Keratinocyte (primary cell): Measurements from ENCODE around the gene ZNF678. TPM values are rescaled to one million over a fixed set of nuclear protein-coding genes. Genes with fewer than 3 reads are reported as not detected.

Experiments used
- DNase-seq: peaks from one replicate; pipeline ENCODE4 v3.0.0-alpha.2; 2011; ENCODE audit warnings: low read depth, missing footprints, low spot score
- FAIRE-seq: peaks from 2 replicates; lab custom pipeline; 2011; peaks lifted over from hg19 to GRCh38; lab: Jason Lieb, UNC
- H2AFZ ChIP-seq: 2 replicates; pipeline ENCODE4 v1.6.0; 2012; ENCODE audit warnings: low read length, control low read depth, inconsistent platforms; ENCODE audit not compliant: control insufficient read depth
- H3K27ac ChIP-seq: 2 replicates; pipeline ENCODE4 v1.5.1; 2011; ENCODE audit warnings: low read length; ENCODE audit not compliant: control insufficient read depth, insufficient read depth
- H3K27me3 ChIP-seq: 3 replicates; pipeline ENCODE4 v1.6.0; 2011; ENCODE audit warnings: low read length; ENCODE audit not compliant: control insufficient read depth, insufficient read depth; ENCODE audit errors: extremely low read depth
- H3K36me3 ChIP-seq, 2 experiments: 2 replicates in 1 of 2; 3 replicates in 1 of 2; pipeline ENCODE4 v1.5.1; 2011; ENCODE audit warnings: low read length in 2 of 2, mild to moderate bottlenecking in 1 of 2; ENCODE audit not compliant: control insufficient read depth in 2 of 2, insufficient read depth in 2 of 2; ENCODE audit errors: extremely low read depth in 1 of 2
- H3K4me1 ChIP-seq: 3 replicates; pipeline ENCODE4 v1.5.1; 2011; ENCODE audit warnings: low read length; ENCODE audit not compliant: control insufficient read depth, insufficient read depth; ENCODE audit errors: extremely low read depth
- H3K4me2 ChIP-seq: 3 replicates; pipeline ENCODE4 v1.6.0; 2011; ENCODE audit warnings: low read depth, low read length; ENCODE audit not compliant: control insufficient read depth, insufficient read depth; ENCODE audit errors: extremely low read depth
- H3K4me3 ChIP-seq, 3 experiments: fragments of 200-600 bp in 1 of 3; sonication (generic) in 1 of 3; 2 replicates in 2 of 3; 3 replicates in 1 of 3; pipeline ENCODE4 v1.5.1; 2011 to 2016; ENCODE audit warnings: low read length in 3 of 3, mild to moderate bottlenecking in 3 of 3, control low read depth in 2 of 3, inconsistent platforms in 1 of 3, low read depth in 1 of 3, mixed read lengths in 1 of 3, mixed run types in 1 of 3, moderate library complexity in 1 of 3; ENCODE audit not compliant: control insufficient read depth in 2 of 3, insufficient read depth in 2 of 3; ENCODE audit errors: extremely low read depth in 1 of 3
- H3K79me2 ChIP-seq: 2 replicates; pipeline ENCODE4 v1.6.0; 2012; ENCODE audit warnings: low read length; ENCODE audit not compliant: control insufficient read depth, insufficient read depth
- H3K9ac ChIP-seq: 3 replicates; pipeline ENCODE4 v1.6.0; 2011; ENCODE audit warnings: low read length; ENCODE audit not compliant: control insufficient read depth, insufficient read depth; ENCODE audit errors: extremely low read depth
- H3K9me1 ChIP-seq: 3 replicates; pipeline ENCODE4 v1.6.0; 2011; ENCODE audit warnings: low read length; ENCODE audit not compliant: control insufficient read depth, insufficient read depth; ENCODE audit errors: extremely low read depth
- H3K9me3 ChIP-seq: 2 replicates; pipeline ENCODE4 v1.5.1; 2012; ENCODE audit warnings: low read depth, low read length; ENCODE audit not compliant: control insufficient read depth
- H4K20me1 ChIP-seq: 3 replicates; pipeline ENCODE4 v1.6.0; 2011; ENCODE audit warnings: low read length; ENCODE audit not compliant: control insufficient read depth, insufficient read depth; ENCODE audit errors: extremely low read depth
- CTCF ChIP-seq, 3 experiments: IDR thresholded peaks in 1 of 3; conservative IDR thresholded peaks in 1 of 3; optimal IDR thresholded peaks in 1 of 3; 2 replicates in 2 of 3; 3 replicates in 1 of 3; pipeline versions ENCODE3 to v1.5.1; 2011; ENCODE audit warnings: low read length in 3 of 3, mild to moderate bottlenecking in 3 of 3, moderate library complexity in 2 of 3, control low read depth in 1 of 3, inconsistent platforms in 1 of 3; ENCODE audit not compliant: insufficient read depth in 2 of 3; ENCODE audit errors: extremely low read depth in 1 of 3
- EZH2 ChIP-seq: IDR thresholded peaks from one replicate; pipeline ENCODE4 v1.6.1; 2012; ENCODE audit warnings: inconsistent platforms, mild to moderate bottlenecking, low read length, moderate library complexity
- dilution Hi-C: fragments of 300-500 bp; cut with MboI; formaldehyde crosslinking; loops from one replicate; pipeline ENCODE4 v1.7.0; 2020; ENCODE audit warnings: low sequenced_read_pairs; ENCODE audit not compliant: extremely low pct_ligation_motif_present
- polyA plus RNA-seq, 5 experiments: library from polyadenylated mRNA; depleted of rRNA in 3 of 5; stranded (reverse) in 3 of 5; stranded (forward) in 1 of 5; unstranded in 1 of 5; fragments of >200 nt; gene quantifications; 1 replicate in 1 of 5; 2 replicates in 3 of 5; 3 replicates in 1 of 5; pipeline versions ENCODE4 v1.2.1 to v1.2.3, GENCODE V29; 2011 to 2012; ENCODE audit warnings: missing spikeins in 2 of 5, low read depth in 1 of 5, low replicate concordance in 1 of 5

The ZNF678 gene
- polyA plus RNA-seq, 1 donor (not counting 4 experiments of a cell fraction or from before 2014, with no cell fraction given), result 3.0 TPM

DNA sequence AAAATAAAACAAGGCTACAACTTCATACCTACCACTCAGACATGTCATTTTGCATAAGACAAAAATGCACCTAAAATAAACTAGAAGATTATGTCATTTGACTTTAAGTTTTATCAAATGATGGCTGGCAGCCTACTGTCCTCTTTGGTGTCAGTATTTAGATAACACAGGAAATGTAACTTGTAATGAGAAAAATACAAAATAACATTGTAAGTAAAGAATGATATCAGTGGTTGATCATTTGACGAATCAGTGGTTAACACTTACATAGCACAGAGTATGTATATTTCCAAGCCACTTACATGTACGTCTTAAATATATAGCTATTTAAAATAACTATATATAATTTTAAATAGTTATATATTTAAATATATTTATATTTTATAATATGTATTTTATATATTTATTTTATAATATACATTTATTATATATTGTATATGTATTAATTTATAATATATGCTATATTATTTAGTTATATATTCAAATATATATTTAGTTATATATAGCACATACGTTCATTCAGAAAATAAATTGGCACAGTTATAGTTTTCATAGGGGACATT, 44.1 kb downstream of the ZNF678 start:
- H4K20me1 ChIP-seq, result no peaks in the 10 kb centered on the region
- no peak for FAIRE-seq

GRCh38 chr1:227612658-227613057, 49.3 kb downstream of the ZNF678 start:
- Histone ChIP-seq H3K9ac (no peak overlapping the region), H3K4me2 (no peak overlapping the region), H3K4me3 (no peak overlapping the region), H3K36me3 (no peaks in the 10 kb centered on the region), H2AFZ (no peak overlapping the region), H3K27me3 (no peaks in the 10 kb centered on the region), H3K9me1 (no peaks in the 10 kb centered on the region), H3K27ac (no peak overlapping the region), H4K20me1 (no peaks in the 10 kb centered on the region), H3K9me3 (peaks cover under 1% of the 10 kb centered on the region), H3K79me2 (no peaks in the 10 kb centered on the region), H3K4me1 (no peaks in the 10 kb centered on the region)
- dilution Hi-C loops, result no loop called here
- DNase-seq, result no peak
- TF ChIP-seq CTCF (optimal IDR thresholded peaks at IDR 0.05 in 1 of 3, IDR thresholded peaks at IDR 0.05 in 1 of 3, conservative IDR thresholded peaks at IDR 0.05 in 1 of 3; ENCODE audit: extremely low read depth in 1 of 3, insufficient read depth in 2 of 3, low read length in 3 of 3) (no peak), EZH2 (no peak)
- no peak for FAIRE-seq

More for the DNA sequence above, 44.1 kb downstream of the ZNF678 start:
- H3K9ac ChIP-seq, result no peak overlapping the region
- H3K4me2 ChIP-seq, result no peak overlapping the region
- dilution Hi-C loops, result no loop called here
- no peak overlapping the region for H2AFZ ChIP-seq
- H3K9me3 ChIP-seq, result no peaks in the 10 kb centered on the region
- no peaks in the 10 kb centered on the region for H3K27me3 ChIP-seq
- no peak for DNase-seq
- no peak overlapping the region for H3K27ac ChIP-seq
- H3K36me3 ChIP-seq, result no peaks in the 10 kb centered on the region
- TF ChIP-seq EZH2 (no peak), CTCF (optimal IDR thresholded peaks at IDR 0.05 in 1 of 3, IDR thresholded peaks at IDR 0.05 in 1 of 3, conservative IDR thresholded peaks at IDR 0.05 in 1 of 3; ENCODE audit: extremely low read depth in 1 of 3, insufficient read depth in 2 of 3, low read length in 3 of 3) (no peak)
- H3K4me3 ChIP-seq, result no peak overlapping the region
- no peaks in the 10 kb centered on the region for H3K4me1 ChIP-seq
- no peaks in the 10 kb centered on the region for H3K79me2 ChIP-seq
- no peaks in the 10 kb centered on the region for H3K9me1 ChIP-seq
